Thymus (tissue), 14 donors: ENCODE measurements around the gene CDC42EP1. TPM values are rescaled to one million over a fixed set of nuclear protein-coding genes. Genes with fewer than 3 reads are reported as not detected.

Source experiments
- DNase-seq, 9 donors: peaks; one replicate each; pipeline ENCODE4 v3.0.0-alpha.2; 2013; ENCODE audit warnings: low spot score in 9 of 9, low read depth in 6 of 9, missing footprints in 1 of 9
- H3K27ac ChIP-seq, 2 donors: one replicate each; pipeline ENCODE4 v1.5.1; 2013; ENCODE audit warnings: control low read depth in 1 of 2, low read depth in 1 of 2, low read length in 1 of 2, mild to moderate bottlenecking in 1 of 2, moderate library complexity in 1 of 2
- H3K27me3 ChIP-seq, 2 donors: one replicate each; pipeline ENCODE4 v1.5.1; 2013; ENCODE audit warnings: low read length in 1 of 2; ENCODE audit not compliant: control insufficient read depth in 2 of 2, insufficient read depth in 1 of 2
- H3K36me3 ChIP-seq, 2 donors: one replicate each; pipeline ENCODE4 v1.5.1; 2013; ENCODE audit warnings: low read length in 1 of 2, mild to moderate bottlenecking in 1 of 2, moderate library complexity in 1 of 2; ENCODE audit not compliant: control insufficient read depth in 2 of 2, insufficient read depth in 2 of 2
- H3K4me1 ChIP-seq, 2 donors: one replicate each; pipeline ENCODE4 v1.5.1; 2013; ENCODE audit warnings: low read length in 2 of 2; ENCODE audit not compliant: control insufficient read depth in 2 of 2, insufficient read depth in 2 of 2
- H3K4me3 ChIP-seq, 2 donors: one replicate each; pipeline ENCODE4 v1.5.1; 2013; ENCODE audit warnings: low read length in 2 of 2, control low read depth in 1 of 2, mild to moderate bottlenecking in 1 of 2
- H3K9me3 ChIP-seq, 2 donors: one replicate each; pipeline ENCODE4 v1.5.1; 2013; ENCODE audit warnings: low read length in 1 of 2, mild to moderate bottlenecking in 1 of 2; ENCODE audit not compliant: control insufficient read depth in 2 of 2, insufficient read depth in 1 of 2
- WGBS: extraction: QIAGEN DNeasy Blood & Tissue Kit; methylation state at CpG from one replicate; pipeline ENCODE4 v1.1.7; 2013; 5-methylcytosine and 5-hydroxymethylcytosine counted together
- long read RNA-seq, 10 donors: transcript quantifications; one replicate each; lab custom pipeline, GENCODE V29; 2026
- polyA plus RNA-seq: library from polyadenylated mRNA; stranded (reverse); fragments of 200-250 nt; gene quantifications from one replicate; pipeline ENCODE4 v1.2.3, GENCODE V29; 2013
- total RNA-seq: library from RNA; stranded (reverse); fragments of 120-200 nt; gene quantifications from one replicate; pipeline ENCODE4 v1.2.4, GENCODE V29; 2013
- donor health status: healthy.

CDC42EP1 gene
- total RNA-seq (1.7 TPM), polyA plus RNA-seq (5.8 TPM)
- long read RNA-seq, donor 1, result 0 reads
- long read RNA-seq, donor 2, partial matches to known transcripts, result 0 of 4 reads
- long read RNA-seq, donor 2, other reads (novel, unspliced or antisense), result 0 of 4 reads
- long read RNA-seq, donor 3, partial matches to known transcripts, result 0 of 2 reads
- long read RNA-seq, donor 3, other reads (novel, unspliced or antisense), result 0 of 2 reads
- long read RNA-seq, donor 4, partial matches to known transcripts, result 6 of 6 reads
- long read RNA-seq, donor 4, other reads (novel, unspliced or antisense), result 0 of 6 reads
- long read RNA-seq, donor 5, transcript CDC42EP1-201 (3 exons, 2,181 nt), result major isoform, 7 of 17 reads
- long read RNA-seq, donor 5, partial matches to known transcripts, result 10 of 17 reads
- long read RNA-seq, donor 5, other reads (novel, unspliced or antisense), result 0 of 17 reads
- long read RNA-seq, donor 6, partial matches to known transcripts, result 0 of 2 reads
- long read RNA-seq, donor 6, other reads (novel, unspliced or antisense), result 0 of 2 reads
- long read RNA-seq, donor 7, partial matches to known transcripts, result 0 of 1 reads
- long read RNA-seq, donor 7, other reads (novel, unspliced or antisense), result 0 of 1 reads
- long read RNA-seq, donor 8, partial matches to known transcripts, result 0 of 1 reads
- long read RNA-seq, donor 8, other reads (novel, unspliced or antisense), result 0 of 1 reads
- long read RNA-seq, donor 9, result 0 reads
- long read RNA-seq, donor 10, partial matches to known transcripts, result 6 of 8 reads
- long read RNA-seq, donor 10, other reads (novel, unspliced or antisense), result 0 of 8 reads

DNA sequence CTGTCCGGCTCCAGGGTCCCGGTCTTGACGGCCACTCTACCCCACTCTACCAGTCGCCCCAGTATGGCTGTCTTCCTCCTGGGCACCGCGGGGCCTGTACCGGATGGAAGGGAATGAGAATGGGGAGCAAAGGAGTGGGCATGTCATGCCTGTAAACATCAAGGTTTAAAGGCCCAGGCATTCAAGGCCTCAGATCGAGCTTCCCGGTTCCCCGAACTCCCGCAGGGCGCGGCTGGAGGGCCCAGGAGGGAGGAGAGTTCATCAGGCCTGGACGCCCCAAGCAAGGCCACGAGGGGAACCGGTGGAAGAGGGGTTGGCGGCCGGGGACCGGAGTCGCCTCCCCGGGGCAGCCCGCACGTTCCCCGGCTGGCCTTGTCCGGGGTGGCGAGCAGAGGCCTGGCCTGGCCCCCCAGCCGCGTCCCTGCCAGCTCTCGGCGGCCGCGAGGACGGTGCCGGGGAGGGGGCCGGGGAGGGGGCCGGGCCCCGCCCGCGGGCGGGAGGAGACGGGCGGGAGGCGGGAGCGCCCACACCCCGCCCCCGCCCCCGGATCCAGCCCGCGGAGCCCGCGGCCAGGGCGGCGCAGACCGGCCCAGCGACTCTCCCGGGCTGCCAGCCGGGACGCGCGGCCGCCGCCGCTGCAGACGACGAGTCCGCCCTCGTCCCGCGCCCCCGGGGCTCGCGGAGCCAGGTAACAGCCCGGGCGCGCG lies at the start of gene CDC42EP1:
TSS of gene CDC42EP1 (plus strand) at position 580 of the 707 bp plus-strand sequence. CDS start 5,870 bp downstream, outside the sequence.
- H3K9me3 ChIP-seq, result peaks cover 2 to 5% of the 10 kb centered on the region in 2 donors
- 15% methylated on average over 76 of the region's 76 CpGs for WGBS
- H3K27me3 ChIP-seq, result peaks cover 55 to 93% of the 10 kb centered on the region in 2 donors
- peak within 1 kb of the TSS; percentile 34 to 35 for H3K4me3 ChIP-seq
- H3K27ac ChIP-seq, result peak within 1 kb of the TSS in 1 of 2 donors; percentile 79
- no peaks in the 10 kb centered on the region for H3K36me3 ChIP-seq
- no peak for DNase-seq
- H3K4me1 ChIP-seq, result peaks cover 0 to 16% of the 10 kb centered on the region in 2 donors

DNA sequence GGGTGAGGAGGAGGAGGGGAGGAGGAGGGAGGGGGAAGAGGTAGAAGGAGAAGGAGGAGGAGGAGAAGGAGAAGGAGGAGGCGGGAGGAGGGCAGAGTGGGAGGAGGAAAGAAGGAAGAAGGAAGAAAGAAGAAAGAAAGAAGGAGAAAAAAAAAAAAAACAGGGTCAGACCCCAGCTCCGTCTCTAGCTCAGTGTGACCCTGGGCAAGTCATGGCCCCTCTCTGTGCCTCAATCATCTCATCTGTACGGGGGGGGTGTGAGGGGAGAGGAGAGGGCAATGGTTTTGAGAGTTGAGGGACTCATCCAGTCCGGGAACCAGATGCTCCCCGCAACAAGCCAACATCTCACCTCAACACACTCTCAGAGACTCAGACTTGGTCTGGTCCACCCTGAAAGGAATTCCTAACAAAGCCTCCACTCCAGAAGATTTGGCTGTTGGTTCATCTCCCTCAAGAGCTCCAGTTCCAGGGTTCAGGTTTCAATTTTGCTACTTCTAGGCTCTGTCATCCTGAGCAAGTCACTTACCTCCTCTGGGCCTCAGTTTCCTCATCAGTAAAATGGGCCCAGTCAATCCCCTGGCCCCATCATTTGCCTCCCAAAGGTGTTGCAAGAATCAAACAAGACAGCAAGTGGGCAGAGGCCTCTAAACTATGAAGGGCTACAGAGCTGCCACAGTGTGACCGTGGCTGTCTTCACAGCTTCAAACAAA lies 48.7 kb upstream of the CDC42EP1 start:
- H3K4me3 ChIP-seq, result no peak overlapping the region
- H3K9me3 ChIP-seq, result peaks cover 0 to 3% of the 10 kb centered on the region in 2 donors
- H3K27ac ChIP-seq, result no peak overlapping the region
- no peak for DNase-seq
- no peaks in the 10 kb centered on the region for H3K36me3 ChIP-seq
- H3K4me1 ChIP-seq, result no peaks in the 10 kb centered on the region
- H3K27me3 ChIP-seq, result peaks cover 4 to 37% of the 10 kb centered on the region in 2 donors
- WGBS, result 98% methylated on average over 6 of the region's 6 CpGs

GRCh38 chr22:37514526-37515051 lies 45.7 kb upstream of the CDC42EP1 start:
- Histone ChIP-seq H3K9me3 (peaks cover 0 to 3% of the 10 kb centered on the region in 2 donors), H3K36me3 (no peaks in the 10 kb centered on the region), H3K4me1 (no peaks in the 10 kb centered on the region), H3K27ac (no peak overlapping the region), H3K27me3 (peaks cover 25 to 64% of the 10 kb centered on the region in 2 donors), H3K4me3 (no peak overlapping the region)
- DNase-seq, result no peak
- WGBS, result 94% methylated on average over 15 of the region's 15 CpGs

GRCh38 chr22:37515901-37516300 lies 44.4 kb upstream of the CDC42EP1 start:
- Histone ChIP-seq H3K9me3 (peaks cover 0 to 3% of the 10 kb centered on the region in 2 donors), H3K4me3 (no peak overlapping the region), H3K27me3 (peaks cover 34 to 77% of the 10 kb centered on the region in 2 donors), H3K36me3 (no peaks in the 10 kb centered on the region), H3K4me1 (no peaks in the 10 kb centered on the region), H3K27ac (no peak overlapping the region)
- WGBS, result 97% methylated on average over 23 of the region's 23 CpGs
- DNase-seq, result no peak

GRCh38 chr22:37516456-37516855 lies 43.8 kb upstream of the CDC42EP1 start:
- Histone ChIP-seq H3K9me3 (peaks cover 0 to 3% of the 10 kb centered on the region in 2 donors), H3K4me1 (no peaks in the 10 kb centered on the region), H3K4me3 (no peak overlapping the region), H3K36me3 (no peaks in the 10 kb centered on the region), H3K27me3 (peaks cover 39 to 83% of the 10 kb centered on the region in 2 donors), H3K27ac (no peak overlapping the region)
- WGBS, result 98% methylated on average over 1 of the region's 1 CpG
- DNase-seq, result no peak

DNA sequence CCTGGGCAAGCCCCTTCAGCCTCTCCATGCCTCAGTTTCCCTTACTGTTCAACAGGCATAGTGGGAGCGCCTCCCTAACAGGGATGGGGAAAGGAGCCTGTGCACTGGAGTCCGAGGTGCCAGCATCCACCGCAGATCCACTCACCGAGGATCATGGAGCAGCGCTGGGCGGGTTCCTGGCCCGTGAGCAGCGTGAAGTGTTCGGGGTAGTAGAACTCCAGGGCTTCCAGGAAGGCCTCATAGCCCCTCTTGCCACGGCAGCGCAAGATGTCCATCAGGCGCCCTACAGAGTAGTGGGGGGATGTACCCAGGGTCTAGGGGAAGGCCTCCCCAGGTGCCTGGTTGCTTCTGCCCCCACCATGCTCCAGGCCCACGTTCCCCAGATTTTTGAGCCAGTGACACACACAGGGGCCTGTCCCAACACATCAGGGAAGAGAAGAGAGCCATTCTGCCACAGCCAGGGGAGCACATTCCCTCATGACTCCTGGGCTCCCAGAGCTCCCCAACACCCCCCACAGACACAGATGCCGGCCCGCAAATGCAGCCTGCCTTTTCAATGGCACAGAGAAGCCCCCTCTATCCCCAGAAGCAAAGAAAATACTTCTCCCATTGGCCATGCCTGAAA lies 42.3 kb upstream of the CDC42EP1 start:
- WGBS, result 95% methylated on average over 15 of the region's 15 CpGs
- Histone ChIP-seq H3K9me3 (peaks cover 0 to 3% of the 10 kb centered on the region in 2 donors), H3K4me3 (no peak overlapping the region), H3K27me3 (peaks cover 39 to 86% of the 10 kb centered on the region in 2 donors), H3K27ac (no peak overlapping the region), H3K36me3 (no peaks in the 10 kb centered on the region), H3K4me1 (no peaks in the 10 kb centered on the region)
- DNase-seq, result no peak

- Histone ChIP-seq H3K27ac (no peak overlapping the region), H3K36me3 (no peaks in the 10 kb centered on the region), H3K4me3 (peak overlapping the region in 1 of 2 donors; percentile 40), H3K4me1 (no peaks in the 10 kb centered on the region), H3K9me3 (peaks cover 0 to 3% of the 10 kb centered on the region in 2 donors), H3K27me3 (peaks cover 41 to 86% of the 10 kb centered on the region in 2 donors)
- 24% methylated on average over 63 of the region's 63 CpGs for WGBS
- no peak for DNase-seq
Observed at GRCh38 chr22:37518509-37519267, 41.6 kb upstream of the CDC42EP1 start.
